ENCODE measurements around the gene KCTD1.

GRCh38 chr18:26436176-26437051 is 111.9 kb downstream of the KCTD1 start:
- TF ChIP-seq HDAC6 (IDR thresholded peaks at IDR 0.05; ENCODE audit: unreplicated experiment) (no peak), GABPA (IDR thresholded peaks at IDR 0.05; ENCODE audit: low read depth) (no peak), PBX3 (IDR thresholded peaks at IDR 0.05; ENCODE audit: insufficient replicate concordance, low read depth, low read length) (no peak), ATF3 (IDR thresholded peaks at IDR 0.05; ENCODE audit: borderline replicate concordance, extremely low read depth, low read depth, low read length) (no peak), EZH2 (IDR thresholded peaks at IDR 0.05; ENCODE audit: borderline replicate concordance, control insufficient read depth, low read depth, low read length) (no peak), POLR2AphosphoS5 (IDR thresholded peaks at IDR 0.05; ENCODE audit: low read length) (no peak), DPF2 (IDR thresholded peaks at IDR 0.05) (no peak)
